AG09309 (cell line): ENCODE data around the gene GFRA3.

Experiments
- DNase-seq: peaks from one replicate; pipeline ENCODE4 v3.0.0-alpha.2; 2010; ENCODE audit warnings: low read depth
- H3K4me3 ChIP-seq: 2 replicates; pipeline ENCODE4 v1.5.1; 2011; ENCODE audit warnings: mild to moderate bottlenecking, low read depth, low read length, moderate library complexity; ENCODE audit not compliant: control insufficient read depth
- TF ChIP-seq, protein P1 (sequence below): IDR thresholded peaks from 2 replicates; pipeline ENCODE4 v1.5.1; 2011; ENCODE audit warnings: mild to moderate bottlenecking, low read depth, low read length, inconsistent platforms; ENCODE audit not compliant: insufficient read depth, control insufficient read depth; ENCODE audit errors: missing control alignments

Gene GFRA3

DNA sequence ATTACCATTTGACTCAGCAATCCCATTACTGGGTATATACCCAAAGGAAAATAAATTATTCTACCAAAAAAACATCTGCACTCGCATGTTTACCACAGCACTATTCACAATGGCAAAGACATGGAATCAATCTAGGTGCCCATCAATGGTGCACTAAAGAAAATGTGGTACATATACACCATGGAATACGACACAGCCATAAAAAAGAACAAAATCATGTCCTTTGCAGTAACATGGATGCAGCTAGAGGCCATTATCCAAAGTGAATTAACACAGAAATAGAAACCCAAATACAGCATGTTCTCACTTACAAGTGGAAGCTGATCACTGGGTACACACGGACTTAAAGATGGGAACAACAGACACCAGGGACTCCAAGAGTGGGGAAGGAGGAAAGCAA is 63.4 kb downstream of the GFRA3 start:
- TF ChIP-seq, protein P1, sequence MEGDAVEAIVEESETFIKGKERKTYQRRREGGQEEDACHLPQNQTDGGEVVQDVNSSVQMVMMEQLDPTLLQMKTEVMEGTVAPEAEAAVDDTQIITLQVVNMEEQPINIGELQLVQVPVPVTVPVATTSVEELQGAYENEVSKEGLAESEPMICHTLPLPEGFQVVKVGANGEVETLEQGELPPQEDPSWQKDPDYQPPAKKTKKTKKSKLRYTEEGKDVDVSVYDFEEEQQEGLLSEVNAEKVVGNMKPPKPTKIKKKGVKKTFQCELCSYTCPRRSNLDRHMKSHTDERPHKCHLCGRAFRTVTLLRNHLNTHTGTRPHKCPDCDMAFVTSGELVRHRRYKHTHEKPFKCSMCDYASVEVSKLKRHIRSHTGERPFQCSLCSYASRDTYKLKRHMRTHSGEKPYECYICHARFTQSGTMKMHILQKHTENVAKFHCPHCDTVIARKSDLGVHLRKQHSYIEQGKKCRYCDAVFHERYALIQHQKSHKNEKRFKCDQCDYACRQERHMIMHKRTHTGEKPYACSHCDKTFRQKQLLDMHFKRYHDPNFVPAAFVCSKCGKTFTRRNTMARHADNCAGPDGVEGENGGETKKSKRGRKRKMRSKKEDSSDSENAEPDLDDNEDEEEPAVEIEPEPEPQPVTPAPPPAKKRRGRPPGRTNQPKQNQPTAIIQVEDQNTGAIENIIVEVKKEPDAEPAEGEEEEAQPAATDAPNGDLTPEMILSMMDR = no peak
- no peak for DNase-seq
- no peak overlapping the region for H3K4me3 ChIP-seq
